ENCODE results near the gene ZNF479.
"Not testable (repeated sequence)": the region's sequence is repeated elsewhere in the genome, so short reads cannot be mapped to it uniquely, and the experiment has no call there.

ZNF479 gene
- 0 to 0.07 (median 0) reads per million in 18 experiments for total RNA-seq

DNA sequence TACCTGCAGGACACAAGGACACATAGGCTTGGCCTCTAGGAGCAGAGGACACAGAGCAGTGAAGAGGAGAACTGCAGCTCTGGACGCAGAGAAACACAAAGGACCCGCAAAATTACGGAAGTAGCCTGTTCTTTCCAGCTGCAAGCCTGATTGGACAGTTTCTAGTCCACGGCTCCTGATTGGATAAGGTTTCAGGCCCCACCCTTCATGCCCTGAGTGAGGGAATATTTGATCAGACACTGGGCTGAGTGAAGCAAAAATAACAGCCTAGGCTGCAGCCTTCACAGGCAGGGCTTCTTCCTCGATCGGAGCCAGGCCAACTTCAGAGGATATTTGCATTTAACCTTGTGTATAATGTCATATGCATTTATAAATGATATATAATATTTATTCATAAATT lies at the start of gene ZNF479:
Gene ZNF479, minus strand, starts transcription at position 101 of the 400 bp plus-strand sequence. CDS start 112 bp downstream, outside the sequence.
- DNase-seq, result not testable (repeated sequence)

DNA sequence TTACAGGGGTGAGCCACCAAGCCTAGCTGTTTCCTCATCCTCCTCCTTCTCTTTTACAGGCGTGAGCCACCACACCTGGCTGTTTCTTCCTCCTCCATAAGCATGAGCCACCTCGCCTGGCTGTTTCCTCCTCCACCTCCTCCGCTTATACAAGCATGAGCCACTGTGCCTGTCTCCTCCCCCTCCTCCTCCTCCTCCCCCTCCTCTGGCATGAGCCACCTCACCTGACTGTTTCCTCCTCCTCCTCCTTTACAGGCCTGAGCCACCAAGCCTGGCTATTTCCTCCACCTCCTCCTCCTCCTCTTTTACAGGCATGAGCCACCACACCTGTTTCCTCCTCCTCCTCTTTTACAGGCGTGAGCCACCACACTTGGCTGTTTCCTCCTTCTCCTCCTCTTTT lies 49.8 kb upstream of the ZNF479 start:
- DNase-seq, result no peak

DNA sequence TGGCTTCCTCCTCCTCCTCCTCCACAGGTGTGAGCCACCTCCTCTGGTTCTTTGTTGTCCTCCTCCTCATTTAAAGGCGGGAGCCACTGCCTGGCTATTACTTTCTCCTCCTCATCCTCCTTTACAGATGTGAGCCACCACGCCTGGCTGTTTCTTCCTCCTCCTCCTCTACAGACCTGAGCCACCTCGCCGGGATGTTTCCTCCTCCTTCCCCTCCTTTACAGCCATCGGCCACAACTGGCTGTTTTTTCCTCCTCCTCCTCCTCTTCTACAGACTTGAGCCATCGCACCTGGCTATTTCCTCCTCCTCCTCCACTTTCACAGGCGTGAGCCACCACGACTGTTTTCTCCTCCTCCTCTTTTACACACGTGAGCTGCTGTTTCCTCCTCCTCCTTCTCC lies 49.0 kb upstream of the ZNF479 start:
- DNase-seq, result no peak

DNA sequence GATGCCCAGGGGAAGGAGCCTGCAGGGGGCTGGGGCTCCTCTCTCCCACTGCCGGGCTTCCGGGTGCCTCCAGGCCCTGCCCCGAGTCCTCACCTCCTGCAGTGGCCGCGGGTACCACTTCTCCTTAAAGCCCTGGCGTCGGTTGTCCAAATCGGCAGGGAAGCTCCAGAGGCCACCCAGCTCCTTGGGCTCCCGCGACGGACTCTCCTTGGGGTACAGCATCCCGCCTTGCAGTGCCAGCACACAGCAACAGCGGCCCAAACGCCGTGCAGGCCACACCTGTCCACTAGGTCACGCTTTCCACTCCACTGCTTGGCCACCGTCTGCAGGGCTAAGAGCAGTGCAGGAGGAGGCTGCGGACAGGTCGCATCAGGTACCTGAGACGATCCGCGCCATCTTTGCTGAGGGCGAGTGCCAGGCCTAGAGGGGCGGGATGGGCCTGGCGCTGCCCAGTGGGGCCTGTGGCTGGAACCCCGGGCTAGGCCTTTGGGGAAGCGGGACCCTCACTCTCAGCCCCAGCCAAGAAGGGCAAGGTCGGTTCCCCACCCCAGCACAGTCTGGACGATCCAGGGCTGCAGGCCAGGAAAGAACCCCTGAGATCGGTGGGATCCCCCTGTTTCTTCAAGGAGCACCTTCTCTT lies 47.7 kb upstream of the ZNF479 start:
- no peak for DNase-seq

DNA sequence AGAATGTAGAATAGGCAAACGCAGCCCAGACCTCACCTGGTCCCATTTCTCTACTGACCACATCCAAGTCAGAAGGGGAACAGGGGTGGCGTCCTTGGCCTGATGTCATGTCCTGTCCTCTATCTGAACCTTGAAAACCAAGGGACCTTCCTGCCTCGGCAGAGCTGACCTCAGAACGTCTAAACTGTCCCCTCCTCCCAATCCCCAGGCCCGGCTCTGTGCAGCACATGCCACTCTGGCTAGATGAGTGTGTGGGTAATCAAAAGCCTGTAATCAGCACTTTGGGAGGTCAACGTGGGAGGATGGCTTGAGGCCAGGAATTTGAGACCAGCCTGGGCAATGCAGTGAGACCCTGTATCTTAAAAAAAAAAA lies 46.5 kb upstream of the ZNF479 start:
- DNase-seq, result no peak

DNA sequence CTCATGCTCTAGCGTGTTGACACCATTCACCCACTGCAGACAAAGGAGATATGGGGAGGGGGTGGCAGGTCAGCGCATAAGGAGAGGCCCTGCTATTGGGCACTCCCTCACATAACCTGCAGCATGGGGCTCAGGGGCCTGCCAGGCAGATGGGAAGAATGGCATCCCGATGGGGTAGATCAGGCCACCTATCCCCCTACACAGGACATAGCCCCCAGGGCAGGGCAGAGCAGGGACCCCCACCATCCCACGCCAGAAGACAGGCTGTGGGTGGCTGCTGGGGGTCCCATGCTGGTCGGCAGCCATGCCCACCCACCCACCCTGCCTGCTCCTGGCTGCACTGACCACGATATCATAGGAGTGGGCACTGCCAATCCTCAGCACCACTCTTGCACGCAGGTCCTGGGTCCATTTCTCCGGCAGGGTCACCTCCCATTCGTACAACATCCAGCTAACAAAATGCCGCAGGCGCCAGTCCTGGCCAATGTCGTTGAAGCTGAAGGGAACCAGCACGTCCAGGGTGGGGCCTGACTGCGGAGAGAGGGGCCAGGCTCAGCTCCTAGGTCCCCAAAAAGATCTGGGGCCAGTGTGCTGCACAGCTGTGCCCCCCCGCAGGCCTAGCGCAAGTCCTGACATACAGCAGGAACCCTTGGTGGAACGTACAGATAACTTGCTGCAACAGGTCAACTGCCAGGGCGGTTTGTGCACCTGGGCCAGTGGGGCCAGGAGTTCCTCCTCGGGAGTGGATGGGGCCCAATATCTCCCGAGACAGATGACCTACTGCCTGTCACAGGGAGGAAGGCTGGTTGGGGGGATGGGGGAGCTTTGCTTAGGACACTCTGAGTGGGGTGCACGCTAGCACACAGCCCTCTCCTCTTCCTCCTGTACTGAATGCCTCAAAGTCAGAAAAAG lies 45.9 kb upstream of the ZNF479 start:
- no peak for DNase-seq

DNA sequence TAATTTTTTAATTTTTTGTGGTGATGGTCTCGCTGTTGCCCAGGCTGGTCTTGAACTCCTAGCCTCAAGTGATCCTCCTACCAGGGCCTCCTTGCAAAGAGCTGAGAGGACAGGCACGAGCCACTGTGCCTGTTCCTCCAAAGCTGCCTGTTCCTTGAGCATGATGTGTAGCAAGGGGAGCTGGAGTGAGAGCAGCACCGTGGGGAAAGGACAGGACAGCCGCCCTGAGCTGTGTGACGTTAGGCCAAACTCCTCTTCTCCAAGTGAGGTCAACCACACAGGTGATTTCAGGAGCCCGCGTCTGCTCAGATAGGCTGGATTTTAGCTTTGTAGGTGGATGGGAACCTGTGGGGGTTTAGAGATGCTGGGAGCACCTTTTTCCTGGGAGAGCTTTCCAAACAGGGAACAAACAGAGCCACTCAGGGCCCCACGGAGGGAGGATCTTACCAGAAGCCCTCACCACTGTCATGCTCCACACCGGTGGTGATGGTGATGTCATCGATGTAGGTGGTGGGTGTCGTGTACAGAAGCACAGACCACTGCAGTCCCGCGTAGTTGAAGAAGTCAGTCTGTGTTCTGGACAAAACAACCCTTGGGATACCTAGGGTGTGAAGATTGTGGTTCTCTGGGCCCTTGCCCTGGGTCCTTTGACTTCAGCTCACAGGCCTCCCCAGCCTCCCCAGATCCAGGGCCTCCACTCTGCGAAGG lies 44.8 kb upstream of the ZNF479 start:
- no peak for DNase-seq

DNA sequence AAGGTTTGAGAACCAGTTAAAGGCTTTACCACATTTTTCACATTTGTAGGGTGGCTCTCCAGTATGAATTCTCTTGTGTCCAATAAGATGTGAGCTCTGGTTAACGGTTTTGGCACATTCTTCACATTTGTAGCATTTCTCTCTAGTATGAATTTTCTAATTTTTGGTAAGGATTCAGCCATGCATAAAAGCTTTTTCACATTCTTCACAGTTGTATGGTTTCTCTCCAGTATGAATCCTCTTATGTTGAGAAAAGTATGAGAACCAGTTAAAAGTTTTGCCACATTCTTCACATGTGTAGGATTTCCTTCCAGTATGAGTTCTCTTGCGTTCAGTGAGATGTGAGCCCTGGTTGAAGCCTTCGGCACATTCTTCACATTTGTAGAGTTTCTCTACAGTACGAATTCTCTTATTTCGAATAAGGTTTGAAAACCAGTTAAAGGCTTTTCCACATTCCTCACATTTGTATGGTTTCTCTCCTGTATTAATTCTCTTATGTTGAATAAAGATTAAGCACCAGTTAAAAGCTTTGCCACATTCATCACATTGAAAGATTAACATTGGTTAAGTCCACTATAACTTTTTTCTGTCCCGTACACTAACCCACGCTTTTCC lies 33.2 kb upstream of the ZNF479 start:
- no peak for DNase-seq

DNA sequence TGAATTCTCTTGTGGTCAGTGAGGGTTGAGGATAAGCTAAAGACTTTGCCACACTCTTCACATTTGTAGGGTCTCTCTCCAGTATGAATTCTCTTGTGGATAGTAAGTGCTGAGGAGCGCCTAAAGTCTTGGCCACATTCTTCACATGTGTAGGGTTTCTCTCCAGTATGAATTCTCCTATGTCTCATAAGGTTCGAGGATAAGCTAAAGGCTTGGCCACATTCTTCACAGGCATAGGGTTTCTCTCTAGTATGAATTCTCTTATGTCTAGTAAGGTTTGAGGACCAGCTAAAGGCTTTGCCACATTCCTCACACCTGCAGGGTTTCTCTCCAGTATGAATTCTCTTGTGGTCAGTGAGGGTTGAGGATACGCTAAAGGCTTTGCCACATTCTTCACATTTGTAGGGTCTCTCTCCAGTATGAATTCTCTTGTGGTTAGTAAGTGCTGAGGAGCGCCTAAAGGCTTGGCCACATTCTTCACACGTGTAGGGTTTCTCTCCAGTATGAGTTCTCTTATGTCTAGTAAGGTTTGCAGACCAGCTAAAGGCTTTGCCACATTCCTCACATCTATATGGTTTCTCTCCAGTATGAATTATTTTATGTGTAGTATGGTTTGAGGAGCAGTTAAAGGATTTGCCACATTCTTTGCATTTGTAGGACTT lies 12.0 kb downstream of the ZNF479 start:
- not testable (repeated sequence) for DNase-seq
